ENCODE data around the gene SSR2. TPM values are rescaled to one million over a fixed set of nuclear protein-coding genes. Genes with fewer than 3 reads are reported as not detected.

Gene SSR2
- total RNA-seq, 1 experiment from 2014 or later, result 198 TPM

DNA sequence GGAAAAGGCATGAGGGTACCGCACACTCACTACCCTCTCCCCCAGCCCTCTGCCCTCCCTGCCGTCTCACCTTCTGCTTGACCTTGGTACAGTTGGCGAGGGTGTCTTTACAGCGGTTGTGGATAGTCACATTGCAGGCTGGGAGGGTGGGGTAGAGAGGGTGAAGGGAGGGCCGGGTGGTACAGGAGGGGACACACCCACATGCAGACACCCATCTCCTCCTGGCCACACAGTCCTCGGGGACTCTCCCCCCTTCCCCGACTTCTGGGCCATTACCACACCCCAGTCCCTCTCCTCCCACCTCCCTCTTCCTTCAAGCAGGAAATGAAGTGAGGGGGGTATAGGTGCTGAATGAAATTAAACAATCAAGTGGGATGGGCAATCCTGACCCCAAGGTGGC, 54.0 kb downstream of the SSR2 start:
- Histone ChIP-seq H3K9me3 (no peaks in the 10 kb centered on the region), H3K36me3 (ENCODE audit: control insufficient read depth, insufficient read depth, low read length) (peaks cover 5% of the 10 kb centered on the region), H3K27me3 (replicated peaks; ENCODE audit: control insufficient read depth, insufficient read depth, low read length) (no peaks in the 10 kb centered on the region), H3K4me1 (no peaks in the 10 kb centered on the region), H3K4me3 (ENCODE audit: low read depth, low read length) (no peak overlapping the region)
- intact Hi-C loops (cut with micrococcal nuclease; ENCODE audit: unreplicated experiment), result loop anchor here (1.0 kb wide), 1 partner anchor 23 kb away; no protein-coding TSS in a partner anchor
- Mint-ChIP-seq H3K9me3 (ENCODE audit: unreplicated experiment) (no peaks in the 10 kb centered on the region), H3K27ac (ENCODE audit: unreplicated experiment) (no peak overlapping the region), H3K4me1 (ENCODE audit: low read depth, unreplicated experiment) (peaks cover under 1% of the 10 kb centered on the region), H3K27me3 (ENCODE audit: insufficient read depth, unreplicated experiment) (no peaks in the 10 kb centered on the region), H3K4me3 (ENCODE audit: unreplicated experiment) (no peak overlapping the region), H3K36me3 (ENCODE audit: insufficient read depth, unreplicated experiment) (peaks cover 49% of the 10 kb centered on the region)
- ChIA-PET POLR2A (no interaction called here), CTCF (interaction anchor here (0.6 to 1.4 kb wide), 4 partner anchors 17 to 967 kb away, joined by 3 to 4 read pairs (median 3); no protein-coding TSS in a partner anchor)
- BruUV-seq (replicated peaks), result no TSS peak
- DNase-seq, result no peak
- TF ChIP-seq, protein P1, sequence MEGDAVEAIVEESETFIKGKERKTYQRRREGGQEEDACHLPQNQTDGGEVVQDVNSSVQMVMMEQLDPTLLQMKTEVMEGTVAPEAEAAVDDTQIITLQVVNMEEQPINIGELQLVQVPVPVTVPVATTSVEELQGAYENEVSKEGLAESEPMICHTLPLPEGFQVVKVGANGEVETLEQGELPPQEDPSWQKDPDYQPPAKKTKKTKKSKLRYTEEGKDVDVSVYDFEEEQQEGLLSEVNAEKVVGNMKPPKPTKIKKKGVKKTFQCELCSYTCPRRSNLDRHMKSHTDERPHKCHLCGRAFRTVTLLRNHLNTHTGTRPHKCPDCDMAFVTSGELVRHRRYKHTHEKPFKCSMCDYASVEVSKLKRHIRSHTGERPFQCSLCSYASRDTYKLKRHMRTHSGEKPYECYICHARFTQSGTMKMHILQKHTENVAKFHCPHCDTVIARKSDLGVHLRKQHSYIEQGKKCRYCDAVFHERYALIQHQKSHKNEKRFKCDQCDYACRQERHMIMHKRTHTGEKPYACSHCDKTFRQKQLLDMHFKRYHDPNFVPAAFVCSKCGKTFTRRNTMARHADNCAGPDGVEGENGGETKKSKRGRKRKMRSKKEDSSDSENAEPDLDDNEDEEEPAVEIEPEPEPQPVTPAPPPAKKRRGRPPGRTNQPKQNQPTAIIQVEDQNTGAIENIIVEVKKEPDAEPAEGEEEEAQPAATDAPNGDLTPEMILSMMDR (IDR thresholded peaks at IDR 0.05; ENCODE audit: insufficient read depth in 1 of 2, low read depth in 1 of 2, low read length in 1 of 2, severe bottlenecking in 1 of 2, unreplicated experiment in 1 of 2), result no peak

DNA sequence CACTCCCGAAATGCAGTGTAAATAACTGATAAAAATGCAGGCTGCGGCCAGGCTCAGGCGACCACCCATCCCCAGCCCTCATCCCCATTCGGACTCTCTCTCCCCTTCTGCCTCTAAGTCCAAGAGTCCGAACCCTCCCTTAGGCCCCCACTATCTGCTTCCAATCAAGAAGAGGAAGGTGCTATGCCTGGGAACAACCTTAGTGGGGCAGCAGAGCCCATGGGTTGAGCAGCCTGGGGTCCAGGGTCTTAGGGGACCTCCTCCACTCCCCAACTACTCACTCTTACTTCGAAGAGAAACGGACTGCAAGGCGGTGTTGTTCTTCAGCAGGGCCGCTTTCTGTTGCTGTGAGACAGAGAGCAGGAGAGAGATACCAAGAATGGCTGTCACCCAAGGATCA, 54.6 kb downstream of the SSR2 start:
- ChIA-PET CTCF (interaction anchor here (1.0 to 1.4 kb wide), 3 partner anchors 18 to 28 kb away, joined by 3 to 4 read pairs (median 3); no protein-coding TSS in a partner anchor), POLR2A (no interaction called here)
- Histone ChIP-seq H3K4me3 (ENCODE audit: low read depth, low read length) (no peak overlapping the region), H3K36me3 (ENCODE audit: control insufficient read depth, insufficient read depth, low read length) (peaks cover 5% of the 10 kb centered on the region), H3K4me1 (no peaks in the 10 kb centered on the region), H3K9me3 (no peaks in the 10 kb centered on the region), H3K27me3 (replicated peaks; ENCODE audit: control insufficient read depth, insufficient read depth, low read length) (no peaks in the 10 kb centered on the region)
- H3K27me3 Mint-ChIP-seq (ENCODE audit: insufficient read depth, unreplicated experiment), result no peaks in the 10 kb centered on the region
- no peaks in the 10 kb centered on the region for H3K9me3 Mint-ChIP-seq (ENCODE audit: unreplicated experiment)
- no peak for DNase-seq
- H3K4me1 Mint-ChIP-seq (ENCODE audit: low read depth, unreplicated experiment), result no peaks in the 10 kb centered on the region
- H3K27ac Mint-ChIP-seq (ENCODE audit: unreplicated experiment), result no peak overlapping the region
- H3K36me3 Mint-ChIP-seq (ENCODE audit: insufficient read depth, unreplicated experiment), result peaks cover 53% of the 10 kb centered on the region
- intact Hi-C loops (cut with micrococcal nuclease; ENCODE audit: unreplicated experiment), result loop anchor here (1.0 kb wide), 1 partner anchor 23 kb away; no protein-coding TSS in a partner anchor
- TF ChIP-seq, protein P1 (IDR thresholded peaks at IDR 0.05; ENCODE audit: insufficient read depth in 1 of 2, low read depth in 1 of 2, low read length in 1 of 2, severe bottlenecking in 1 of 2, unreplicated experiment in 1 of 2), result peak in 1 of 2 experiments; percentile 2
- H3K4me3 Mint-ChIP-seq (ENCODE audit: unreplicated experiment), result no peak overlapping the region
- BruUV-seq (replicated peaks), result no TSS peak

DNA sequence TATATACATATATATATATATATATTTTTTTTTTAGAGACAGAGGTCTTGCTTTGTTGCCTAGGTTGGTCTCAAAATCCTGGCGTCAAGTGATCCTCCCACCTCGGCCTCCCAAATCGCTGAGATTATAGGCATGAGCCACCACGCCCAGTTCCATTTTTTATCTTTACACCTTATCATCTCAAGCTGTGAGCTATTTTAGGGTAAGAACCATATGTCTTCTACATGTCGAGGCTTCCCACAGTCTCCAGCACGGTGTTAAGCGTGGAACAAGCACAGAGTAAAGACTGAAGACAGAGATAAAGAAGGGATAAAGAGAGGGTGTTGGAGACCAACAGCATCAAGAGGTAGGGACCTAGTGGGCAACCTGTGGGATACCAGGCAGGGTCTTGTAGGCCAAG, 56.6 kb downstream of the SSR2 start:
- H3K4me1 Mint-ChIP-seq (ENCODE audit: low read depth, unreplicated experiment), result no peaks in the 10 kb centered on the region
- Histone ChIP-seq H3K4me1 (no peaks in the 10 kb centered on the region), H3K27me3 (replicated peaks; ENCODE audit: control insufficient read depth, insufficient read depth, low read length) (no peaks in the 10 kb centered on the region), H3K4me3 (ENCODE audit: low read depth, low read length) (no peak overlapping the region), H3K36me3 (ENCODE audit: control insufficient read depth, insufficient read depth, low read length) (peaks cover 7% of the 10 kb centered on the region), H3K9me3 (no peaks in the 10 kb centered on the region)
- intact Hi-C loops (cut with micrococcal nuclease; ENCODE audit: unreplicated experiment), result no loop called here
- H3K27me3 Mint-ChIP-seq (ENCODE audit: insufficient read depth, unreplicated experiment), result no peaks in the 10 kb centered on the region
- TF ChIP-seq, protein P1 (IDR thresholded peaks at IDR 0.05; ENCODE audit: insufficient read depth in 1 of 2, low read depth in 1 of 2, low read length in 1 of 2, severe bottlenecking in 1 of 2, unreplicated experiment in 1 of 2), result no peak
- H3K9me3 Mint-ChIP-seq (ENCODE audit: unreplicated experiment), result no peaks in the 10 kb centered on the region
- POLR2A ChIA-PET, result no interaction called here
- no peak overlapping the region for H3K27ac Mint-ChIP-seq (ENCODE audit: unreplicated experiment)
- no peak overlapping the region for H3K4me3 Mint-ChIP-seq (ENCODE audit: unreplicated experiment)
- peaks cover 65% of the 10 kb centered on the region for H3K36me3 Mint-ChIP-seq (ENCODE audit: insufficient read depth, unreplicated experiment)
- no peak for DNase-seq
- CTCF ChIA-PET, result no interaction called here
- BruUV-seq (replicated peaks), result no TSS peak

Data from Caco-2 (cell line).